Left lung (tissue), 10 donors: Measurements from ENCODE around the gene APPL2. TPM values are rescaled to one million over a fixed set of nuclear protein-coding genes. Genes with fewer than 3 reads are reported as not detected.

Experiments
- ATAC-seq: fragments of 200-7000 bp; cut with Tn5 transposase; one replicate; pipeline ENCODE4 v1.9.1; 2020; ENCODE audit warnings: moderate library complexity
- DNase-seq, 4 donors: peaks; one replicate each; pipeline ENCODE4 v3.0.0-alpha.2; 2013 to 2020
- H3K27ac ChIP-seq, 2 donors: fragments of 200-600 bp; sonication (generic) in 1 of 2; one replicate each; pipeline versions ENCODE4 v1.5.0 to v1.8.0; 2020 to 2021
- H3K27me3 ChIP-seq, 2 donors: fragments of 200-600 bp; sonication (generic) in 1 of 2; one replicate each; pipeline versions ENCODE4 v1.5.0 to v1.8.0; 2020 to 2021
- H3K36me3 ChIP-seq, 2 donors: fragments of 200-600 bp; sonication (generic) in 1 of 2; one replicate each; pipeline versions ENCODE4 v1.5.0 to v1.8.0; 2020 to 2021
- H3K4me1 ChIP-seq, 2 donors: fragments of 200-600 bp; one replicate each; pipeline ENCODE4 v1.8.0; 2021
- H3K4me3 ChIP-seq, 2 donors: fragments of 200-600 bp; sonication (generic) in 1 of 2; one replicate each; pipeline versions ENCODE4 v1.5.0 to v1.8.0; 2020 to 2021; ENCODE audit warnings: mild to moderate bottlenecking in 1 of 2
- H3K9me3 ChIP-seq, 2 donors: fragments of 200-600 bp; sonication (generic) in 1 of 2; one replicate each; pipeline versions ENCODE4 v1.5.0 to v1.8.0; 2020 to 2021
- CTCF ChIP-seq, 2 donors: fragments of 200-600 bp; sonication (generic) in 1 of 2; IDR thresholded peaks; one replicate each; pipeline versions ENCODE4 v1.5.0 to v1.8.0; 2021; ENCODE audit warnings: antibody characterized with exemption in 2 of 2
- intact Hi-C, 2 donors: fragments of 100-400 bp; cut with DNase I; formaldehyde crosslinking; loops; one replicate each; pipeline versions ENCODE4 v1.11.2 to v1.14.2; 2022
- polyA plus RNA-seq, 6 donors: library from polyadenylated mRNA; unstranded; fragments of 120-200 nt; gene quantifications; one replicate each; pipeline ENCODE4 v1.2.1, GENCODE V29; 2013; ENCODE audit not compliant: insufficient read length in 6 of 6
- total RNA-seq, 2 donors: library from RNA; stranded (reverse); fragmentation: NEBNext Ultra II Directional; extraction: Animal tissue kit (Norgen Biotek cat#: 25700); gene quantifications; one replicate each; pipeline ENCODE4 v1.2.1, GENCODE V29; 2021
- donor health status: DM: no; HTN: yes; CAD: no.
- donor health status: DM: no; HTN: no; CAD: no.

The APPL2 gene
- total and polyA plus RNA-seq, 8 donors: 27.8 to 101 (median 75.7) TPM

GRCh38 chr12:105279460-105280056, 43.6 kb upstream of the APPL2 start:
- ATAC-seq (peak; percentile 79), DNase-seq (peak in 1 of 4 donors; percentile 7)
- Histone ChIP-seq H3K36me3 (no peaks in the 10 kb centered on the region), H3K9me3 (no peaks in the 10 kb centered on the region), H3K27ac (no peak overlapping the region), H3K4me1 (no peaks in the 10 kb centered on the region), H3K27me3 (no peaks in the 10 kb centered on the region), H3K4me3 (no peak overlapping the region)
- intact Hi-C loops: loop anchor here in 1 of 2 donors (5.0 kb wide), 1 partner anchor 108 kb away; no protein-coding TSS in a partner anchor
- TF ChIP-seq CTCF (IDR thresholded peaks at IDR 0.05): peak; percentile 64 to 65

GRCh38 chr12:105278043-105278697, 42.2 kb upstream of the APPL2 start:
- H3K36me3 ChIP-seq: no peaks in the 10 kb centered on the region
- H3K27ac ChIP-seq: no peak overlapping the region
- no peak for TF ChIP-seq CTCF (IDR thresholded peaks at IDR 0.05)
- H3K4me1 ChIP-seq: no peaks in the 10 kb centered on the region
- no peak for DNase-seq
- intact Hi-C loops: loop anchor here in 1 of 2 donors (5.0 kb wide), 1 partner anchor 109 kb away; no protein-coding TSS in a partner anchor
- H3K9me3 ChIP-seq: no peaks in the 10 kb centered on the region
- H3K4me3 ChIP-seq: no peak overlapping the region
- no peaks in the 10 kb centered on the region for H3K27me3 ChIP-seq
- no peak for ATAC-seq

GRCh38 chr12:105275997-105276733, 40.2 kb upstream of the APPL2 start:
- no peak for TF ChIP-seq CTCF (IDR thresholded peaks at IDR 0.05)
- Histone ChIP-seq H3K9me3 (no peaks in the 10 kb centered on the region), H3K27me3 (no peaks in the 10 kb centered on the region), H3K4me1 (no peaks in the 10 kb centered on the region), H3K36me3 (no peaks in the 10 kb centered on the region), H3K27ac (no peak overlapping the region), H3K4me3 (no peak overlapping the region)
- intact Hi-C loops: loop anchor here in 1 of 2 donors (5.0 kb wide), 1 partner anchor 111 kb away; no protein-coding TSS in a partner anchor
- DNase-seq (no peak), ATAC-seq (no peak)

- ATAC-seq (no peak), DNase-seq (no peak)
- TF ChIP-seq CTCF (IDR thresholded peaks at IDR 0.05): no peak
- intact Hi-C loops: no loop called here
- Histone ChIP-seq H3K36me3 (no peaks in the 10 kb centered on the region), H3K9me3 (no peaks in the 10 kb centered on the region), H3K27ac (no peak overlapping the region), H3K4me1 (no peaks in the 10 kb centered on the region), H3K4me3 (no peak overlapping the region), H3K27me3 (no peaks in the 10 kb centered on the region)
Measured at GRCh38 chr12:105274571-105274970, 38.6 kb upstream of the APPL2 start.

- H3K9me3 ChIP-seq: no peaks in the 10 kb centered on the region
- no peaks in the 10 kb centered on the region for H3K36me3 ChIP-seq
- no peaks in the 10 kb centered on the region for H3K4me1 ChIP-seq
- intact Hi-C loops: no loop called here
- TF ChIP-seq CTCF (IDR thresholded peaks at IDR 0.05): no peak
- H3K27me3 ChIP-seq: no peaks in the 10 kb centered on the region
- no peak overlapping the region for H3K27ac ChIP-seq
- H3K4me3 ChIP-seq: no peak overlapping the region
- DNase-seq: no peak
- no peak for ATAC-seq
Measured at GRCh38 chr12:105273601-105274000, 37.6 kb upstream of the APPL2 start.
